ENCODE results near the gene IER5. TPM values are rescaled to one million over a fixed set of nuclear protein-coding genes. Genes with fewer than 3 reads are reported as not detected.

IER5 gene
- total and polyA plus RNA-seq, 9 of the 15 experiments (the other 6 are each of a cell fraction or from before 2014, with no cell fraction given) = 2.4 to 32.1 (median 12.0) TPM

DNA sequence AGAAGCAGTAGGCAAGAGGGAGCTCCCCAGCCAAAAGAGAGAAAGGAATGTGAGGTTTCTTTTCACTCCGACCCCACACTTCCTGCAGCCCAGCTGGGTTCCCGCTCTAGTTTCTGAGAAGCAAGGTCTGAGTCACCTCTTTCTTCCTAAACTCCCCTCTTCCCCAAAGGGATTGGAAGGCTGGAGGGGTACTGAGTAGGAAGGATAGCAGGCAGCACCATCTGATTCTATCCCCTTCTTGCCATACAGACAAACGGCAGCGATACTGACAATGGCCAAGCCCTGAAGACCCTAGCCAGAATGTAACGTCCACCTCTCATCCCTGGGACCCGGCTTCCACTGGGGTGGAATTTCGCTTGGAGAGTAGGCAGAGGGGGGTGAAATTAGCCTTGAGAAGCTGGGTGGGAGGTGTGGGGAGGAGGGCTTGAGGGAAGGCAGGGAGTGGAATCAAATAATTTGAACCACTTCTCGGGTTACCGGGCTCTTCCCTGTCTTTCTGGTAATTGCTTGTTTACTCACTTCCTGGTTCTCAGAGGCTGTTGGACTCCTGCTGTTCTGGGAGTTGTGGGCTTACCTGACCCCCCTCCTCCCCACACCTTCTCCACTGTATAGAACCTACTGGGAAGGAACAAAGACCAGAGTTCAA, 13.2 kb downstream of the IER5 start (continued):
- peak in 1 of 2 experiments; percentile 35; a peak in 1 of 4 replicates for TF ChIP-seq FOXK2 (conservative IDR thresholded peaks at IDR 0.05 in 1 of 2, IDR thresholded peaks at IDR 0.05 in 1 of 2; ENCODE audit: low read depth in 2 of 2)
- TF ChIP-seq, protein P1, sequence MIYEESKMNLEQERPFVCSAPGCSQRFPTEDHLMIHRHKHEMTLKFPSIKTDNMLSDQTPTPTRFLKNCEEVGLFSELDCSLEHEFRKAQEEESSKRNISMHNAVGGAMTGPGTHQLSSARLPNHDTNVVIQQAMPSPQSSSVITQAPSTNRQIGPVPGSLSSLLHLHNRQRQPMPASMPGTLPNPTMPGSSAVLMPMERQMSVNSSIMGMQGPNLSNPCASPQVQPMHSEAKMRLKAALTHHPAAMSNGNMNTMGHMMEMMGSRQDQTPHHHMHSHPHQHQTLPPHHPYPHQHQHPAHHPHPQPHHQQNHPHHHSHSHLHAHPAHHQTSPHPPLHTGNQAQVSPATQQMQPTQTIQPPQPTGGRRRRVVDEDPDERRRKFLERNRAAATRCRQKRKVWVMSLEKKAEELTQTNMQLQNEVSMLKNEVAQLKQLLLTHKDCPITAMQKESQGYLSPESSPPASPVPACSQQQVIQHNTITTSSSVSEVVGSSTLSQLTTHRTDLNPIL (CRISPR knock-in tag; IDR thresholded peaks at IDR 0.05) = no peak
- TF ChIP-seq, protein P2, sequence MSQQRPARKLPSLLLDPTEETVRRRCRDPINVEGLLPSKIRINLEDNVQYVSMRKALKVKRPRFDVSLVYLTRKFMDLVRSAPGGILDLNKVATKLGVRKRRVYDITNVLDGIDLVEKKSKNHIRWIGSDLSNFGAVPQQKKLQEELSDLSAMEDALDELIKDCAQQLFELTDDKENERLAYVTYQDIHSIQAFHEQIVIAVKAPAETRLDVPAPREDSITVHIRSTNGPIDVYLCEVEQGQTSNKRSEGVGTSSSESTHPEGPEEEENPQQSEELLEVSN (IDR thresholded peaks at IDR 0.05; ENCODE audit: borderline replicate concordance in 1 of 2, extremely low read depth in 1 of 2, insufficient read depth in 1 of 2, insufficient read length in 1 of 2, low read depth in 1 of 2, low read length in 1 of 2, poor library complexity in 1 of 2, severe bottlenecking in 1 of 2) = no peak
- no peak for TF ChIP-seq NFIC (IDR thresholded peaks at IDR 0.05)
- peak; percentile 69 for TF ChIP-seq SMARCA4 (IDR thresholded peaks at IDR 0.05)
- peak; percentile 30; the same call in 1 of the 2 replicates for TF ChIP-seq MTA1 (IDR thresholded peaks at IDR 0.05; ENCODE audit: borderline replicate concordance)
- TF ChIP-seq ETV1 (tag; conservative IDR thresholded peaks at IDR 0.05; ENCODE audit: low read depth) = 0 out of 2 replicates have a peak, but pooled peaks have one; percentile 12
- no peak for TF ChIP-seq TARDBP (IDR thresholded peaks at IDR 0.05)
- TF ChIP-seq, protein P3, sequence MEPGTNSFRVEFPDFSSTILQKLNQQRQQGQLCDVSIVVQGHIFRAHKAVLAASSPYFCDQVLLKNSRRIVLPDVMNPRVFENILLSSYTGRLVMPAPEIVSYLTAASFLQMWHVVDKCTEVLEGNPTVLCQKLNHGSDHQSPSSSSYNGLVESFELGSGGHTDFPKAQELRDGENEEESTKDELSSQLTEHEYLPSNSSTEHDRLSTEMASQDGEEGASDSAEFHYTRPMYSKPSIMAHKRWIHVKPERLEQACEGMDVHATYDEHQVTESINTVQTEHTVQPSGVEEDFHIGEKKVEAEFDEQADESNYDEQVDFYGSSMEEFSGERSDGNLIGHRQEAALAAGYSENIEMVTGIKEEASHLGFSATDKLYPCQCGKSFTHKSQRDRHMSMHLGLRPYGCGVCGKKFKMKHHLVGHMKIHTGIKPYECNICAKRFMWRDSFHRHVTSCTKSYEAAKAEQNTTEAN (CRISPR knock-in tag; IDR thresholded peaks at IDR 0.05) = no peak
- TF ChIP-seq, protein P4, sequence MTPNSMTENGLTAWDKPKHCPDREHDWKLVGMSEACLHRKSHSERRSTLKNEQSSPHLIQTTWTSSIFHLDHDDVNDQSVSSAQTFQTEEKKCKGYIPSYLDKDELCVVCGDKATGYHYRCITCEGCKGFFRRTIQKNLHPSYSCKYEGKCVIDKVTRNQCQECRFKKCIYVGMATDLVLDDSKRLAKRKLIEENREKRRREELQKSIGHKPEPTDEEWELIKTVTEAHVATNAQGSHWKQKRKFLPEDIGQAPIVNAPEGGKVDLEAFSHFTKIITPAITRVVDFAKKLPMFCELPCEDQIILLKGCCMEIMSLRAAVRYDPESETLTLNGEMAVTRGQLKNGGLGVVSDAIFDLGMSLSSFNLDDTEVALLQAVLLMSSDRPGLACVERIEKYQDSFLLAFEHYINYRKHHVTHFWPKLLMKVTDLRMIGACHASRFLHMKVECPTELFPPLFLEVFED (CRISPR knock-in tag; conservative IDR thresholded peaks at IDR 0.05) = no peak
- no peak for TF ChIP-seq CBX2 (IDR thresholded peaks at IDR 0.05; ENCODE audit: insufficient read depth, low read length, poor library complexity, severe bottlenecking)
- TF ChIP-seq, protein P5, sequence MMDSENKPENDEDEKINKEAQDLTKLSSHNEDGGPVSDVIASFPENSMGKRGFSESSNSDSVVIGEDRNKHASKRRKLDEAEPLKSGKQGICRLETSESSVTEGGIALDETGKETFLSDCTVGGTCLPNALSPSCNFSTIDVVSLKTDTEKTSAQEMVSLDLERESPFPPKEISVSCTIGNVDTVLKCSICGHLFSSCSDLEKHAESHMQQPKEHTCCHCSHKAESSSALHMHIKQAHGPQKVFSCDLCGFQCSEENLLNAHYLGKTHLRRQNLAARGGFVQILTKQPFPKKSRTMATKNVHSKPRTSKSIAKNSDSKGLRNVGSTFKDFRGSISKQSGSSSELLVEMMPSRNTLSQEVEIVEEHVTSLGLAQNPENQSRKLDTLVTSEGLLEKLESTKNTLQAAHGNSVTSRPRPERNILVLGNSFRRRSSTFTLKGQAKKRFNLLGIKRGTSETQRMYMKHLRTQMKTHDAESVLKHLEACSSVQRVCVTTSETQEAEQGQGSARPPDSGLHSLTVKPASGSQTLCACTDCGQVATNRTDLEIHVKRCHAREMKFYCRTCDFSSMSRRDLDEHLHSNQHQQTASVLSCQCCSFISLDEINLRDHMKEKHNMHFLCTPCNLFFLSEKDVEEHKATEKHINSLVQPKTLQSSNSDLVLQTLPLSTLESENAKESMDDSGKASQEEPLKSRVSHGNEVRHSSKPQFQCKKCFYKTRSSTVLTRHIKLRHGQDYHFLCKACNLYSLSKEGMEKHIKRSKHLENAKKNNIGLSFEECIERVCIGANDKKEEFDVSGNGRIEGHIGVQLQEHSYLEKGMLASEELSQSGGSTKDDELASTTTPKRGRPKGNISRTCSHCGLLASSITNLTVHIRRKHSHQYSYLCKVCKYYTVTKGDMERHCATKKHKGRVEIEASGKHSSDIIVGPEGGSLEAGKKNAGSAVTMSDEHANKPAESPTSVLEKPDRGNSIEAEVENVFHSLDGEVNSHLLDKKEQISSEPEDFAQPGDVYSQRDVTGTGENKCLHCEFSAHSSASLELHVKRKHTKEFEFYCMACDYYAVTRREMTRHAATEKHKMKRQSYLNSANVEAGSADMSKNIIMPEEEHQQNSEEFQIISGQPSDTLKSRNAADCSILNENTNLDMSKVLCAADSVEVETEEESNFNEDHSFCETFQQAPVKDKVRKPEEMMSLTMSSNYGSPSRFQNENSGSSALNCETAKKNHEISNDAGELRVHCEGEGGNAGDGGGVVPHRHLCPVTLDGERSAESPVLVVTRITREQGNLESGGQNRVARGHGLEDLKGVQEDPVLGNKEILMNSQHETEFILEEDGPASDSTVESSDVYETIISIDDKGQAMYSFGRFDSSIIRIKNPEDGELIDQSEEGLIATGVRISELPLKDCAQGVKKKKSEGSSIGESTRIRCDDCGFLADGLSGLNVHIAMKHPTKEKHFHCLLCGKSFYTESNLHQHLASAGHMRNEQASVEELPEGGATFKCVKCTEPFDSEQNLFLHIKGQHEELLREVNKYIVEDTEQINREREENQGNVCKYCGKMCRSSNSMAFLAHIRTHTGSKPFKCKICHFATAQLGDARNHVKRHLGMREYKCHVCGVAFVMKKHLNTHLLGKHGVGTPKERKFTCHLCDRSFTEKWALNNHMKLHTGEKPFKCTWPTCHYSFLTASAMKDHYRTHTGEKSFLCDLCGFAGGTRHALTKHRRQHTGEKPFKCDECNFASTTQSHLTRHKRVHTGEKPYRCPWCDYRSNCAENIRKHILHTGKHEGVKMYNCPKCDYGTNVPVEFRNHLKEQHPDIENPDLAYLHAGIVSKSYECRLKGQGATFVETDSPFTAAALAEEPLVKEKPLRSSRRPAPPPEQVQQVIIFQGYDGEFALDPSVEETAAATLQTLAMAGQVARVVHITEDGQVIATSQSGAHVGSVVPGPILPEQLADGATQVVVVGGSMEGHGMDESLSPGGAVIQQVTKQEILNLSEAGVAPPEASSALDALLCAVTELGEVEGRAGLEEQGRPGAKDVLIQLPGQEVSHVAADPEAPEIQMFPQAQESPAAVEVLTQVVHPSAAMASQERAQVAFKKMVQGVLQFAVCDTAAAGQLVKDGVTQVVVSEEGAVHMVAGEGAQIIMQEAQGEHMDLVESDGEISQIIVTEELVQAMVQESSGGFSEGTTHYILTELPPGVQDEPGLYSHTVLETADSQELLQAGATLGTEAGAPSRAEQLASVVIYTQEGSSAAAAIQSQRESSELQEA (IDR thresholded peaks at IDR 0.05; ENCODE audit: low read depth) = no peak
- TF ChIP-seq SMAD4 (CRISPR knock-in tag; conservative IDR thresholded peaks at IDR 0.05) = no peak
